Measurements from ENCODE around the gene PMF1.
"Not testable (repeated sequence)": the region's sequence is repeated elsewhere in the genome, so short reads cannot be mapped to it uniquely, and the experiment has no call there.

PMF1 gene

GRCh38 chr1:156214024-156214748, 1.4 kb downstream of the PMF1 start:
- no peak for TF ChIP-seq JUND (IDR thresholded peaks at IDR 0.05; ENCODE audit: low read depth)
- in situ Hi-C loops (cut with HindIII; ENCODE audit: low pct_unique_long_range_greater_than_20kb, low sequenced_read_pairs): no loop called here
- DNase-seq (ENCODE audit: low read depth in 1 of 2, low spot score in 1 of 2): no peak

GRCh38 chr1:156216361-156217086, 3.7 kb downstream of the PMF1 start:
- in situ Hi-C loops (cut with HindIII; ENCODE audit: low pct_unique_long_range_greater_than_20kb, low sequenced_read_pairs); DNase-seq (ENCODE audit: low read depth in 1 of 2, low spot score in 1 of 2): not testable (repeated sequence)

- TF ChIP-seq JUND (IDR thresholded peaks at IDR 0.05; ENCODE audit: low read depth): no peak
- DNase-seq (ENCODE audit: low read depth in 1 of 2, low spot score in 1 of 2): no peak
- in situ Hi-C loops (cut with HindIII; ENCODE audit: low pct_unique_long_range_greater_than_20kb, low sequenced_read_pairs): no loop called here
Measured at GRCh38 chr1:156217871-156218270, 5.1 kb downstream of the PMF1 start.

GRCh38 chr1:156220226-156220625, 7.4 kb downstream of the PMF1 start:
- no peak for TF ChIP-seq JUND (IDR thresholded peaks at IDR 0.05; ENCODE audit: low read depth)

GRCh38 chr1:156221986-156222692, 9.3 kb downstream of the PMF1 start:
- no peak for DNase-seq (ENCODE audit: low read depth in 1 of 2, low spot score in 1 of 2)
- TF ChIP-seq JUND (IDR thresholded peaks at IDR 0.05; ENCODE audit: low read depth): no peak
- in situ Hi-C loops (cut with HindIII; ENCODE audit: low pct_unique_long_range_greater_than_20kb, low sequenced_read_pairs): no loop called here

More at GRCh38 chr1:156220226-156220625, 7.4 kb downstream of the PMF1 start:
- in situ Hi-C loops (cut with HindIII; ENCODE audit: low pct_unique_long_range_greater_than_20kb, low sequenced_read_pairs): no loop called here
- no peak for DNase-seq (ENCODE audit: low read depth in 1 of 2, low spot score in 1 of 2)

- TF ChIP-seq JUND (IDR thresholded peaks at IDR 0.05; ENCODE audit: low read depth): no peak
- in situ Hi-C loops (cut with HindIII; ENCODE audit: low pct_unique_long_range_greater_than_20kb, low sequenced_read_pairs): no loop called here
- DNase-seq (ENCODE audit: low read depth in 1 of 2, low spot score in 1 of 2): no peak
Measured at GRCh38 chr1:156225677-156226014, 12.8 kb downstream of the PMF1 start.

GRCh38 chr1:156226116-156226538, 13.3 kb downstream of the PMF1 start:
- in situ Hi-C loops (cut with HindIII; ENCODE audit: low pct_unique_long_range_greater_than_20kb, low sequenced_read_pairs): no loop called here

GRCh38 chr1:156226782-156227181, 14.0 kb downstream of the PMF1 start:
- no peak for TF ChIP-seq JUND (IDR thresholded peaks at IDR 0.05; ENCODE audit: low read depth)
- in situ Hi-C loops (cut with HindIII; ENCODE audit: low pct_unique_long_range_greater_than_20kb, low sequenced_read_pairs): no loop called here
- DNase-seq (ENCODE audit: low read depth in 1 of 2, low spot score in 1 of 2): no peak

More at GRCh38 chr1:156226116-156226538, 13.3 kb downstream of the PMF1 start:
- TF ChIP-seq JUND (IDR thresholded peaks at IDR 0.05; ENCODE audit: low read depth): no peak
- no peak for DNase-seq (ENCODE audit: low read depth in 1 of 2, low spot score in 1 of 2)

- in situ Hi-C loops (cut with HindIII; ENCODE audit: low pct_unique_long_range_greater_than_20kb, low sequenced_read_pairs): no loop called here
- DNase-seq (ENCODE audit: low read depth in 1 of 2, low spot score in 1 of 2): no peak
- no peak for TF ChIP-seq JUND (IDR thresholded peaks at IDR 0.05; ENCODE audit: low read depth)
Measured at GRCh38 chr1:156228501-156228900, 15.7 kb downstream of the PMF1 start.

GRCh38 chr1:156229809-156230472, 17.1 kb downstream of the PMF1 start:
- DNase-seq (ENCODE audit: low read depth in 1 of 2, low spot score in 1 of 2): no peak
- in situ Hi-C loops (cut with HindIII; ENCODE audit: low pct_unique_long_range_greater_than_20kb, low sequenced_read_pairs): no loop called here
- no peak for TF ChIP-seq JUND (IDR thresholded peaks at IDR 0.05; ENCODE audit: low read depth)

GRCh38 chr1:156230473-156230837, 17.6 kb downstream of the PMF1 start:
- TF ChIP-seq JUND (IDR thresholded peaks at IDR 0.05; ENCODE audit: low read depth): no peak
- in situ Hi-C loops (cut with HindIII; ENCODE audit: low pct_unique_long_range_greater_than_20kb, low sequenced_read_pairs): no loop called here
- DNase-seq (ENCODE audit: low read depth in 1 of 2, low spot score in 1 of 2): no peak

GRCh38 chr1:156232201-156232894, 19.5 kb downstream of the PMF1 start:
- in situ Hi-C loops (cut with HindIII; ENCODE audit: low pct_unique_long_range_greater_than_20kb, low sequenced_read_pairs): no loop called here
- no peak for TF ChIP-seq JUND (IDR thresholded peaks at IDR 0.05; ENCODE audit: low read depth)
- no peak for DNase-seq (ENCODE audit: low read depth in 1 of 2, low spot score in 1 of 2)

Measured in T47D (cell line).